Measurements from ENCODE around the gene YES1.
"Not testable (repeated sequence)": the region's sequence is repeated elsewhere in the genome, so short reads cannot be mapped to it uniquely, and the experiment has no call there.

The YES1 gene

GRCh38 chr18:820591-821165, 8.6 kb upstream of the YES1 start:
- no peak for DNase-seq

GRCh38 chr18:816869-817268, 4.8 kb upstream of the YES1 start:
- DNase-seq, result no peak

- DNase-seq, result no peak
Measured at GRCh38 chr18:816088-816653, 4.1 kb upstream of the YES1 start.

- DNase-seq, result no peak
Measured at GRCh38 chr18:815353-815752, 3.3 kb upstream of the YES1 start.

- DNase-seq, result no peak
Measured at GRCh38 chr18:814300-815084, 2.5 kb upstream of the YES1 start.

- DNase-seq, result no peak
Measured at GRCh38 chr18:813172-814071, 1.4 kb upstream of the YES1 start.

- DNase-seq, result peak; percentile 47
Measured at GRCh38 chr18:812376-813171, 532 bp upstream of the YES1 start.

- no peak for DNase-seq
Measured at GRCh38 chr18:811182-811891, 705 bp downstream of the YES1 start.

- DNase-seq, result peak; percentile 7
Measured at GRCh38 chr18:809985-810642, 1.9 kb downstream of the YES1 start.

- DNase-seq, result not testable (repeated sequence)
Measured at GRCh38 chr18:809228-809627, 2.8 kb downstream of the YES1 start.

GRCh38 chr18:808502-808901, 3.5 kb downstream of the YES1 start:
- no peak for DNase-seq

GRCh38 chr18:808086-808485, 4.0 kb downstream of the YES1 start:
- DNase-seq, result no peak

GRCh38 chr18:805755-806110, 6.3 kb downstream of the YES1 start:
- DNase-seq, result no peak

- no peak for DNase-seq
Measured at GRCh38 chr18:805008-805754, 6.9 kb downstream of the YES1 start.

- DNase-seq, result no peak
Measured at GRCh38 chr18:801137-801536, 10.9 kb downstream of the YES1 start.

GRCh38 chr18:799943-800342, 12.1 kb downstream of the YES1 start:
- no peak for DNase-seq

- not testable (repeated sequence) for DNase-seq
Measured at GRCh38 chr18:795383-795782, 16.7 kb downstream of the YES1 start.

GRCh38 chr18:789397-789796, 22.6 kb downstream of the YES1 start:
- no peak for DNase-seq

- no peak for DNase-seq
Measured at GRCh38 chr18:785242-785641, 26.8 kb downstream of the YES1 start.

- no peak for DNase-seq
Measured at GRCh38 chr18:784470-785172, 27.4 kb downstream of the YES1 start.

All from NCI-H526 treated with DMSO at 0.1 percent for 48 hours (cell line).